ENCODE data around the gene ASB8.

The ASB8 gene

DNA sequence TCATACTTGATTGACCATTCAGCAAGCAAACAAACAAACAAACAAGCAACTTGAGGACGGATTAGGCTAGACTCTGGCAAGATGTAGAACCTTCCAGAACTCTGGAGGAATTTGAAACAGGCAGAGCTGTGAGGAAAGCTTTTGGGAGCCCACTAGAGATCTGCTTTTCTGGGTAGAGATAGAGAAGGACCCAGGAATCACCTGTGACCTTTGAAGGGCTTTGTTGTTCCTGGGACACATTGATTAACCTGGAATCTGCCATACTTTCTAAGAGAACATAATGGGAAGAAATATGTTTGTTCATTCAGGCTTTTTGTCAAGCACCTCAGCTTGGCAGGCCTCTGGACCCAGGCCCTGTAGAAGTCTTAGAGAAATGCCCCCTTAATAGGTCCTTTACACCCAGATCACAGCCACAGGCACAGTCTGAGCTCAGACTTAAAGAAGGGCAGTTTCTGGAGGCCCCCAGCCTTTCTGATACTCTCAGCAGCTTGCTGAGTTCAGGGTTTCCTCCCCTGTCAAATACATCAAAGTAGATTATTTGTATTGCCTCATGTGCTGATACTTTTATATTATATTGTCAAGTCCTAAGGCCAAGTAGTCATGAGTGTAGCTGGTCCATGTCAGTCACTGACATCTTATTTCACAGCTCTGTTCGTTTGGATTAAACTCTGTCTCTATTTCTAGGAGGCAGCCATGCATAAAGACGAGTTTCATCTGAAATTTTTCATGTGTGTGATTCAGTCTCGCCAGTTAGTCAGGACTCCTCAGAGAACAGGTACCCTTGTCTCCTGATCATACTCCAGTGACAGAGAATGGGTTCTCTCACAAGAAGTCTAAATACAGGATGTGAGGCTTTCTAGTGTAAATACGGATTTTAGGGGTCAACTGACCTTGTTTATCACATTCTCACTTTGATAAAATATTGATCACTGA is 50.4 kb downstream of the ASB8 start:
- in situ Hi-C loops (cut with MboI; ENCODE audit: low sequenced_read_pairs) = no loop called here

DNA sequence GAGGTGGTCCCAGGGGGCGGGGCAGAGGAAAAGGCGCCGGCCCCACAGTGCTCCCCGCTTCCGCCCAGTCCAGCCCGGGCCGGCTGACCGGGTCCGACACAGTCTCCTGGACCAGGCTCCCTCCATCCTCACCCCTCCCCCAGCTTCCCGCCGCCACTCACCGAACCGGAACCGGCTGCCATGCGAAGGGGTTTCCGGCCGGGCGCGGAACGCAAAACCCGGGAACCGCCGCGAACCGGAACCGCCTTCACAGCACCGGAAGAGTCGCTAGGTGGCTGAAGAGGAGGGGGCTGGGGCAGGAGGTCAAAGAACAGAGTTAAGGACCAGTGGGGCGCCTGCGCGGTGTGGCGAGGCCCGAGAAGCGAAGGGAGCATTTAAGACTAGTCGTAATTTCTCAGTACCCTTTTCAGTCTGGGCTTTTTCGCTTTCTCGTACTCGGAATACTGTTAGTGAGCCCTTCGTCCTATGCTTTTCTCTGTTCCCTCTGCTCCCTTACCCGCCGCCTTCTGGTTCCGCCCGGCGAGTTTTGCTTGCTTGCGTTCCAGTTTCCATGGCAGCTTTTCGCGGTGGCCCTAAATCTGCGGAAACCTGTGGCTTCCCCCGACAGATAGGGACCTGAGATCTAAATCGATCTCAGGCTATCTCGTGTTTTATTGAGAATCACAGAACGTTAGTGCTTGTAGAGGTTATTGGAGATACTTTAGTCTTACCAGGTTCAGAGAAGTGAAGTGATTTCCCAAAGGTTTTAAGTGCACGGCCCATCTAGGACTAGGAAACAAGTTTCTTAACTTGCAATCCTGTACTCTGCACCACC is 51.2 kb downstream of the ASB8 start, which contains the start of gene SENP1:
Gene SENP1 (minus strand): TSS at position 213 of the 814 bp plus-strand sequence. CDS start 4,607 bp downstream, outside the sequence.
- in situ Hi-C loops (cut with MboI; ENCODE audit: low sequenced_read_pairs) = no loop called here

DNA sequence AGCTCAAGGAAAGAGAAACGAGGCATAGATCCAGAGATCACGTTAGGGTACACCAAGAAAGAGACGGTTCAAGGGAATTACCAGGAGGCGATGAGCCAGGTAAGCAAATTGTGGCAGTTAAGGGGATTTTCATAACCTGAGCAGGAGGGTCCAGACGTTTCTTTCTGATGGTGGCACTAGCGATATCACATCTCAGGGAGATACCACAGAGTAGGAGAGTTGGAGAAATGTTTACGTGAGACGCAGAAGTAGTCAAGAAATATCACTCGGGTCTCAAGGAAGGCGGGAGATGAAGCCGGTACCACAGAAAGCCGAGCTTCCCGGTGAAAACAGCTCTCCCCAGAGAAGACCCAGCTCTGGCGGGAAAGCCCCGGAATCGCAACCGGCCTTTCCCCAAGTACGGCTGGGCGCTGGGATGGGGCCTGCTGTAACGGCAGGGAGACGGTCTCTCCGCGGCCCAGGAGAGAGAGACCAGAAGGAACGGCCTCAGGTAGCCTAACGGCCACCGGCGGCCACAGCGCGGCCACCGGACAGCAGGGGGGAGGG is 51.9 kb downstream of the ASB8 start:
- in situ Hi-C loops (cut with MboI; ENCODE audit: low sequenced_read_pairs) = no loop called here

DNA sequence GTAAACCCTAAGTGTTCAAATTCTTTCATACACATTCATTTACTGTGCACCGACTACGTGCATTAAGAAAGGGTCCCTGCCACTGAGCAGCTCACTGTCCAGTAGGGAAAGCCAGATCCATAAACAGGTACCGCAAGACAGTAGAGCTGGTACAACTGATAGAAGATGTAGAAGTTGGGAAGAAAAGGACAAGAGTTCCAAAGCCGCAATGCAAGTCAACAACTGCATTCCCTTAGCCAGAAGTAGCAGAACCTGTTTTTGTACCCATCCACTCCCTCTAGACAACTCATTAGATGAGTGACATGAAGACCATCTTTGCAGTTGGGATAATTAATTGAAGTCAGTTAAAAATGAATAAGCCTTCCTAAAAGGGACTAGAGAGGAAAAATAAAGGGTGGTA is 52.8 kb downstream of the ASB8 start:
- in situ Hi-C loops (cut with MboI; ENCODE audit: low sequenced_read_pairs) = no loop called here
